WTC11 (cell line): ENCODE results near the gene MVB12A. TPM values are rescaled to one million over a fixed set of nuclear protein-coding genes. Genes with fewer than 3 reads are reported as not detected.

Experiments
- ATAC-seq: fragments of 200-7000 bp; cut with Tn5 transposase; 2 replicates; pipeline ENCODE4 v1.10.0; 2021; ENCODE audit warnings: mild to moderate bottlenecking, moderate library complexity
- CTCF ChIA-PET: fragments of 300-600 bp; sonication (Branson Sonifier 250); formaldehyde crosslinking; loops from one replicate; lab custom pipeline; 2021; ENCODE audit warnings: antibody characterized with exemption; lab: Charles Lee
- POLR2A ChIA-PET: fragments of 350-600 bp; sonication (Branson Sonifier 250); formaldehyde crosslinking; loops from one replicate; lab custom pipeline; 2021; ENCODE audit warnings: antibody characterized with exemption; lab: Charles Lee
- DNase-seq: peaks from one replicate; pipeline ENCODE4 v3.0.0; 2021; ENCODE audit warnings: low spot score
- H3K27ac Mint-ChIP-seq: 2 replicates; pipeline ENCODE4 v1.8.0; 2021; ENCODE audit warnings: mixed read lengths
- H3K27me3 Mint-ChIP-seq: 2 replicates; pipeline ENCODE4 v1.8.0; 2021; ENCODE audit warnings: low read depth, mild to moderate bottlenecking, moderate library complexity, mixed read lengths
- H3K36me3 Mint-ChIP-seq: 2 replicates; pipeline ENCODE4 v1.8.0; 2021; ENCODE audit warnings: mixed read lengths
- H3K4me1 Mint-ChIP-seq: 2 replicates; pipeline ENCODE4 v1.8.0; 2022; ENCODE audit warnings: mixed read lengths
- H3K4me3 Mint-ChIP-seq: 2 replicates; pipeline ENCODE4 v1.8.0; 2021; ENCODE audit warnings: mild to moderate bottlenecking, moderate library complexity, mixed read lengths
- H3K9me3 Mint-ChIP-seq: 2 replicates; pipeline ENCODE4 v1.8.0; 2021; ENCODE audit warnings: mixed read lengths
- CDX4 ChIP-seq: fragments of 250-450 bp; sonication (Bioruptor Pico); IDR thresholded peaks from 2 replicates; pipeline ENCODE4 v1.9.0; 2021; ENCODE audit warnings: moderate library complexity, mild to moderate bottlenecking, inconsistent platforms, borderline replicate concordance
- CREB1 ChIP-seq: sonication (generic); formaldehyde crosslinking; IDR thresholded peaks from 2 replicates; pipeline ENCODE4 v1.8.0; 2023; ENCODE audit warnings: mild to moderate bottlenecking, missing genetic modification reagents
- E2F4 ChIP-seq: sonication (generic); formaldehyde crosslinking; IDR thresholded peaks from 2 replicates; pipeline ENCODE4 v1.8.1; 2022; ENCODE audit warnings: low read depth, mild to moderate bottlenecking, moderate library complexity, missing genetic modification reagents, borderline replicate concordance
- EMX1 ChIP-seq: fragments of 250-450 bp; sonication (Bioruptor Pico); IDR thresholded peaks from 2 replicates; pipeline ENCODE4 v1.8.0; 2021; ENCODE audit warnings: mild to moderate bottlenecking
- ESRRA ChIP-seq: sonication (generic); formaldehyde crosslinking; IDR thresholded peaks from 2 replicates; pipeline ENCODE4 v1.8.1; 2022; ENCODE audit warnings: mild to moderate bottlenecking, missing genetic modification reagents, borderline replicate concordance
- FOXJ3 ChIP-seq: sonication (generic); formaldehyde crosslinking; IDR thresholded peaks from 2 replicates; pipeline ENCODE4 v1.9.0; 2021; ENCODE audit warnings: missing genetic modification reagents, mild to moderate bottlenecking, borderline replicate concordance
- HMGA2 ChIP-seq: fragments of 250-450 bp; sonication (Bioruptor Pico); IDR thresholded peaks from 2 replicates; pipeline ENCODE4 v1.4.0; 2021; ENCODE audit warnings: mild to moderate bottlenecking, moderate library complexity
- NR3C1 ChIP-seq: sonication (generic); formaldehyde crosslinking; conservative IDR thresholded peaks from 2 replicates; pipeline ENCODE4 v1.8.1; 2023; ENCODE audit warnings: low read depth, mild to moderate bottlenecking, missing genetic modification reagents
- RORB ChIP-seq: fragments of 250-450 bp; sonication (Bioruptor Pico); IDR thresholded peaks from 2 replicates; pipeline ENCODE4 v1.9.0; 2021; ENCODE audit warnings: mild to moderate bottlenecking
- TEAD1 ChIP-seq: sonication (generic); formaldehyde crosslinking; IDR thresholded peaks from 2 replicates; pipeline ENCODE4 v1.8.0; 2022; ENCODE audit warnings: mild to moderate bottlenecking, missing genetic modification reagents
- TP53 ChIP-seq: sonication (generic); formaldehyde crosslinking; IDR thresholded peaks from 2 replicates; pipeline ENCODE4 v1.8.1; 2023; ENCODE audit warnings: mild to moderate bottlenecking, missing genetic modification reagents
- ZNF121 ChIP-seq: sonication (generic); formaldehyde crosslinking; IDR thresholded peaks from 2 replicates; pipeline ENCODE4 v1.8.0; 2023; ENCODE audit warnings: missing genetic modification reagents
- ZNF232 ChIP-seq: sonication (generic); formaldehyde crosslinking; IDR thresholded peaks from 2 replicates; pipeline ENCODE4 v1.8.0; 2022; ENCODE audit warnings: mild to moderate bottlenecking, missing genetic modification reagents
- ZNF281 ChIP-seq: sonication (generic); formaldehyde crosslinking; IDR thresholded peaks from 2 replicates; pipeline ENCODE4 v1.8.0; 2023; ENCODE audit warnings: mild to moderate bottlenecking, missing genetic modification reagents
- total RNA-seq: library from RNA; stranded (reverse); gene quantifications from 3 replicates; pipeline ENCODE4 v1.2.3, GENCODE V29; 2021
- TF ChIP-seq, protein P1 (sequence below): sonication (generic); formaldehyde crosslinking; conservative IDR thresholded peaks from 2 replicates; pipeline ENCODE4 v1.8.1; 2022; ENCODE audit warnings: mild to moderate bottlenecking, missing genetic modification reagents
- TF ChIP-seq, protein P2 (sequence below): sonication (generic); formaldehyde crosslinking; IDR thresholded peaks from 2 replicates; pipeline ENCODE4 v1.8.1; 2023; ENCODE audit warnings: mild to moderate bottlenecking, missing genetic modification reagents
- TF ChIP-seq, protein P3 (sequence below): sonication (generic); formaldehyde crosslinking; IDR thresholded peaks from 2 replicates; pipeline ENCODE4 v1.8.1; 2023; ENCODE audit warnings: mild to moderate bottlenecking, missing genetic modification reagents, moderate library complexity
- TF ChIP-seq, protein P4 (sequence below): sonication (generic); formaldehyde crosslinking; IDR thresholded peaks from 2 replicates; pipeline ENCODE4 v1.8.0; 2023; ENCODE audit warnings: missing genetic modification reagents
- TF ChIP-seq, protein P5 (sequence below): sonication (generic); formaldehyde crosslinking; IDR thresholded peaks from 2 replicates; pipeline ENCODE4 v1.8.0; 2022; ENCODE audit warnings: missing genetic modification reagents
- TF ChIP-seq, protein P6 (sequence below): sonication (generic); formaldehyde crosslinking; IDR thresholded peaks from 2 replicates; pipeline ENCODE4 v1.8.1; 2022; ENCODE audit warnings: mild to moderate bottlenecking, missing genetic modification reagents, moderate library complexity, borderline replicate concordance

MVB12A gene
- total RNA-seq, 1 experiment from 2014 or later = 58.7 TPM

GRCh38 chr19:17460372-17461230 is 40.8 kb downstream of the MVB12A start, which contains the start of gene NXNL1:
NXNL1 (minus strand) TSS chr19:17460926; CDS start chr19:17460869, 57 bp downstream.
- ChIA-PET CTCF (interaction anchor here (1.8 to 2.4 kb wide), 3 partner anchors 19 to 35 kb away, joined by 5 to 7 read pairs (median 6); no protein-coding TSS in a partner anchor), POLR2A (interaction anchor here (0.6 kb wide), 1 partner anchor 28 kb away, joined by 4 read pairs; no protein-coding TSS in a partner anchor)
- peaks cover 59% of the 10 kb centered on the region for H3K27me3 Mint-ChIP-seq
- DNase-seq (no peak), ATAC-seq (no peak)
- H3K36me3 Mint-ChIP-seq = no peaks in the 10 kb centered on the region
- TF ChIP-seq E2F4 (CRISPR knock-in tag) = no peak
- no peak for TF ChIP-seq ESRRA
- TF ChIP-seq CREB1 (CRISPR knock-in tag) = no peak
- no peak for TF ChIP-seq CDX4 (CRISPR knock-in tag)
- TF ChIP-seq, protein P1, sequence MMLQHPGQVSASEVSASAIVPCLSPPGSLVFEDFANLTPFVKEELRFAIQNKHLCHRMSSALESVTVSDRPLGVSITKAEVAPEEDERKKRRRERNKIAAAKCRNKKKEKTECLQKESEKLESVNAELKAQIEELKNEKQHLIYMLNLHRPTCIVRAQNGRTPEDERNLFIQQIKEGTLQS (CRISPR knock-in tag) = no peak
- TF ChIP-seq RORB (CRISPR knock-in tag) = no peak
- TF ChIP-seq TP53 = no peak
- TF ChIP-seq ZNF281 (CRISPR knock-in tag) = no peak
- TF ChIP-seq, protein P2, sequence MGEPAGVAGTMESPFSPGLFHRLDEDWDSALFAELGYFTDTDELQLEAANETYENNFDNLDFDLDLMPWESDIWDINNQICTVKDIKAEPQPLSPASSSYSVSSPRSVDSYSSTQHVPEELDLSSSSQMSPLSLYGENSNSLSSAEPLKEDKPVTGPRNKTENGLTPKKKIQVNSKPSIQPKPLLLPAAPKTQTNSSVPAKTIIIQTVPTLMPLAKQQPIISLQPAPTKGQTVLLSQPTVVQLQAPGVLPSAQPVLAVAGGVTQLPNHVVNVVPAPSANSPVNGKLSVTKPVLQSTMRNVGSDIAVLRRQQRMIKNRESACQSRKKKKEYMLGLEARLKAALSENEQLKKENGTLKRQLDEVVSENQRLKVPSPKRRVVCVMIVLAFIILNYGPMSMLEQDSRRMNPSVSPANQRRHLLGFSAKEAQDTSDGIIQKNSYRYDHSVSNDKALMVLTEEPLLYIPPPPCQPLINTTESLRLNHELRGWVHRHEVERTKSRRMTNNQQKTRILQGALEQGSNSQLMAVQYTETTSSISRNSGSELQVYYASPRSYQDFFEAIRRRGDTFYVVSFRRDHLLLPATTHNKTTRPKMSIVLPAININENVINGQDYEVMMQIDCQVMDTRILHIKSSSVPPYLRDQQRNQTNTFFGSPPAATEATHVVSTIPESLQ (CRISPR knock-in tag) = no peak
- TF ChIP-seq FOXJ3 (CRISPR knock-in tag) = no peak
- no peak for TF ChIP-seq EMX1 (CRISPR knock-in tag)
- TF ChIP-seq, protein P3, sequence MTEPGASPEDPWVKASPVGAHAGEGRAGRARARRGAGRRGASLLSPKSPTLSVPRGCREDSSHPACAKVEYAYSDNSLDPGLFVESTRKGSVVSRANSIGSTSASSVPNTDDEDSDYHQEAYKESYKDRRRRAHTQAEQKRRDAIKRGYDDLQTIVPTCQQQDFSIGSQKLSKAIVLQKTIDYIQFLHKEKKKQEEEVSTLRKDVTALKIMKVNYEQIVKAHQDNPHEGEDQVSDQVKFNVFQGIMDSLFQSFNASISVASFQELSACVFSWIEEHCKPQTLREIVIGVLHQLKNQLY = no peak
- TF ChIP-seq, protein P4, sequence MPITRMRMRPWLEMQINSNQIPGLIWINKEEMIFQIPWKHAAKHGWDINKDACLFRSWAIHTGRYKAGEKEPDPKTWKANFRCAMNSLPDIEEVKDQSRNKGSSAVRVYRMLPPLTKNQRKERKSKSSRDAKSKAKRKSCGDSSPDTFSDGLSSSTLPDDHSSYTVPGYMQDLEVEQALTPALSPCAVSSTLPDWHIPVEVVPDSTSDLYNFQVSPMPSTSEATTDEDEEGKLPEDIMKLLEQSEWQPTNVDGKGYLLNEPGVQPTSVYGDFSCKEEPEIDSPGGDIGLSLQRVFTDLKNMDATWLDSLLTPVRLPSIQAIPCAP = no peak
- TF ChIP-seq HMGA2 (CRISPR knock-in tag) = no peak
- no peaks in the 10 kb centered on the region for H3K4me1 Mint-ChIP-seq
- no peaks in the 10 kb centered on the region for H3K9me3 Mint-ChIP-seq
- H3K27ac Mint-ChIP-seq = no peak within 1 kb of the TSS
- no peak within 1 kb of the TSS for H3K4me3 Mint-ChIP-seq

- H3K9me3 Mint-ChIP-seq = no peaks in the 10 kb centered on the region
- TF ChIP-seq, protein P5, sequence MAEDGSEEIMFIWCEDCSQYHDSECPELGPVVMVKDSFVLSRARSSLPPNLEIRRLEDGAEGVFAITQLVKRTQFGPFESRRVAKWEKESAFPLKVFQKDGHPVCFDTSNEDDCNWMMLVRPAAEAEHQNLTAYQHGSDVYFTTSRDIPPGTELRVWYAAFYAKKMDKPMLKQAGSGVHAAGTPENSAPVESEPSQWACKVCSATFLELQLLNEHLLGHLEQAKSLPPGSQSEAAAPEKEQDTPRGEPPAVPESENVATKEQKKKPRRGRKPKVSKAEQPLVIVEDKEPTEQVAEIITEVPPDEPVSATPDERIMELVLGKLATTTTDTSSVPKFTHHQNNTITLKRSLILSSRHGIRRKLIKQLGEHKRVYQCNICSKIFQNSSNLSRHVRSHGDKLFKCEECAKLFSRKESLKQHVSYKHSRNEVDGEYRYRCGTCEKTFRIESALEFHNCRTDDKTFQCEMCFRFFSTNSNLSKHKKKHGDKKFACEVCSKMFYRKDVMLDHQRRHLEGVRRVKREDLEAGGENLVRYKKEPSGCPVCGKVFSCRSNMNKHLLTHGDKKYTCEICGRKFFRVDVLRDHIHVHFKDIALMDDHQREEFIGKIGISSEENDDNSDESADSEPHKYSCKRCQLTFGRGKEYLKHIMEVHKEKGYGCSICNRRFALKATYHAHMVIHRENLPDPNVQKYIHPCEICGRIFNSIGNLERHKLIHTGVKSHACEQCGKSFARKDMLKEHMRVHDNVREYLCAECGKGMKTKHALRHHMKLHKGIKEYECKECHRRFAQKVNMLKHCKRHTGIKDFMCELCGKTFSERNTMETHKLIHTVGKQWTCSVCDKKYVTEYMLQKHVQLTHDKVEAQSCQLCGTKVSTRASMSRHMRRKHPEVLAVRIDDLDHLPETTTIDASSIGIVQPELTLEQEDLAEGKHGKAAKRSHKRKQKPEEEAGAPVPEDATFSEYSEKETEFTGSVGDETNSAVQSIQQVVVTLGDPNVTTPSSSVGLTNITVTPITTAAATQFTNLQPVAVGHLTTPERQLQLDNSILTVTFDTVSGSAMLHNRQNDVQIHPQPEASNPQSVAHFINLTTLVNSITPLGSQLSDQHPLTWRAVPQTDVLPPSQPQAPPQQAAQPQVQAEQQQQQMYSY (CRISPR knock-in tag) = no peak
- TF ChIP-seq NR3C1 (CRISPR knock-in tag) = no peak
- TF ChIP-seq ZNF232 (CRISPR knock-in tag) = no peak
- TF ChIP-seq ZNF121 (CRISPR knock-in tag) = no peak
- no peak for TF ChIP-seq FOXJ3 (CRISPR knock-in tag)
- TF ChIP-seq, protein P6, sequence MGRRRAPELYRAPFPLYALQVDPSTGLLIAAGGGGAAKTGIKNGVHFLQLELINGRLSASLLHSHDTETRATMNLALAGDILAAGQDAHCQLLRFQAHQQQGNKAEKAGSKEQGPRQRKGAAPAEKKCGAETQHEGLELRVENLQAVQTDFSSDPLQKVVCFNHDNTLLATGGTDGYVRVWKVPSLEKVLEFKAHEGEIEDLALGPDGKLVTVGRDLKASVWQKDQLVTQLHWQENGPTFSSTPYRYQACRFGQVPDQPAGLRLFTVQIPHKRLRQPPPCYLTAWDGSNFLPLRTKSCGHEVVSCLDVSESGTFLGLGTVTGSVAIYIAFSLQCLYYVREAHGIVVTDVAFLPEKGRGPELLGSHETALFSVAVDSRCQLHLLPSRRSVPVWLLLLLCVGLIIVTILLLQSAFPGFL (CRISPR knock-in tag) = no peak
- no peak for TF ChIP-seq TEAD1 (CRISPR knock-in tag)
Observed at GRCh38 chr19:17466487-17466850, 46.6 kb downstream of the MVB12A start.

More at GRCh38 chr19:17466487-17466850, 46.6 kb downstream of the MVB12A start:
- H3K27ac Mint-ChIP-seq = no peak overlapping the region
- no peaks in the 10 kb centered on the region for H3K36me3 Mint-ChIP-seq
- H3K4me1 Mint-ChIP-seq = peaks cover 19% of the 10 kb centered on the region
- no peak for DNase-seq
- peaks cover 50% of the 10 kb centered on the region for H3K27me3 Mint-ChIP-seq
- no peak for ATAC-seq
- POLR2A ChIA-PET = no interaction called here
- CTCF ChIA-PET = interaction anchor here (0.6 to 2.9 kb wide), 18 partner anchors 12 to 1044 kb away, joined by 3 to 18 read pairs (median 5); partner anchors contain the start of genes BST2 and TMEM221
- no peak overlapping the region for H3K4me3 Mint-ChIP-seq
